ENCODE results near the gene PATE2.
A peak's percentile ranks its signal among the peaks of the same experiment; 100 is the strongest.

The PATE2 gene

GRCh38 chr11:125784678-125785077 lies 6.0 kb upstream of the PATE2 start:
- TF ChIP-seq CTCF (conservative IDR thresholded peaks at IDR 0.05; ENCODE audit: low read depth, low read length): no peak
- no peak for DNase-seq (ENCODE audit: low read depth)
- no peak overlapping the region for H3K4me3 ChIP-seq (ENCODE audit: low read length)

DNA sequence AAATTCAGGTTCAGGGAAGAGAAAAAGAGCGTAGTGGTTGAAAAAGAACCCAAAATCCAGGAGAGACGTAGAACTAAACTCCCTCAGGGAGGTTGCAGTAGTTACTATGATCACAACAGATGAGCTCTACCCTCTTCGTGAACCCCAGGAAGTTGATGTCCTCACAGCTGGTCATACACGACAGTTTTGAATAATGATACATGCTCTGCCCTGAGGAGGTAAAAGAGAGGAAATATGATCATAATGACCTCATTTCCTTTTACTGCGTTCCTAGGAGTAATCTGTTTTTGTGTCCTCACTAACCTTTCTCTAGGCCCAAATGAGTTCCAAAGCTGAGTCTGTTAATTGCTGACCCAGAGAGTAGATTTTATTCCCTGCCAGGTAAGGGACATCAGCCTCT lies 1.3 kb downstream of the PATE2 start:
- H3K4me3 ChIP-seq (ENCODE audit: low read length): no peak overlapping the region
- TF ChIP-seq CTCF (conservative IDR thresholded peaks at IDR 0.05; ENCODE audit: low read depth, low read length): no peak
- no peak for DNase-seq (ENCODE audit: low read depth)

GRCh38 chr11:125773516-125773915 lies 5.1 kb downstream of the PATE2 start:
- no peak for TF ChIP-seq CTCF (conservative IDR thresholded peaks at IDR 0.05; ENCODE audit: low read depth, low read length)
- no peak overlapping the region for H3K4me3 ChIP-seq (ENCODE audit: low read length)
- DNase-seq (ENCODE audit: low read depth): no peak

DNA sequence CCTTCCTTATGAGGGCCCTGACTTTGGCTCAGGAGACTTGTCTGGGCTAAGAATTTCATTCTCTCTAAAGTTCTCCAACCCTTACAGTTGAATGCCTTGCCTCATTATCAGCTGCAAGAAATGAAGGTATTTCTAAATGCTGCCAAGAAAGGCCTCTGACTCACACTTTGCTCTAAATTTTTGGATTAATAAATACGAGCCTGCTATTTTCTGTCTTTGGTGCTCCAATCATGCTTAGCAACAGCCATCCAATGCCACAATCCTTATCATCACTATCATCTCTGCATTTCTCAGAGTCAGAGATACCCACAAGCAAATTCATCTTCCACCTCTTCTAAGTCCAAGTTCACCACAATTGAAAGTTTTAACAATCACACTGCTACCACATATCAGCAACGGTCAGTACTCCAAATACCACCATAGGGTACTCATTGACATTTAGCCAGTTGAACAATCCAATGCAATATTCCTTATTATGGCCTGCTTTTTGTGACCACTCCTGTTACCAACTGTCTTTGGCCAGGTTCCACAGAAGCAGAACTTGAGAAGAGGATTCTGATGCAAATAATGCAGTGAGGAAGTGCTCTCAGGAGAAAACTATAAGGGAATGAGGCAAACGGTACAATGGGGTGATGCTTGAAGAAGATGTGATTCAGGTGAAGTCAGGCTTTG lies 5.7 kb downstream of the PATE2 start:
- H3K4me3 ChIP-seq (ENCODE audit: low read length): no peak overlapping the region
- peak; percentile 79 for DNase-seq (ENCODE audit: low read depth)
- no peak for TF ChIP-seq CTCF (conservative IDR thresholded peaks at IDR 0.05; ENCODE audit: low read depth, low read length)

DNA sequence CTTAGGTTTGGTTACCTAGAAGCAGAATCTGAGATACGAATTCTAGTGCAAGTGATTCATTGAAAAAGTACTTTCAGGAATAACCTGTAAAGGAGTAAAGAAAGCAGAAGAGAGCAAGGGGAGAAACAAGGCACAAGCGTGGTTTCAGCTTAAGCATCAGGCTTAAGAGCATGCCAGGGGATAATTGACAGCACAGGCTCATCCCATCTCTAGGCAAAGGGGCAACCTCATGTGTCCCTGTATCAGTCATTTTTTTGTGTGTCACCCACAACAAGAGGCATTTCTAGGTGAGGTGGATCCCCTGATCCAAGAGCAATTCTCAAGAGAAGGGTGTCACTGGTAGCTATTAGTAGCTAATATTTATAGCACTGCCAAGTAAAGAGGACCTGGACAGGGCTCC lies 8.0 kb downstream of the PATE2 start:
- no peak overlapping the region for H3K4me3 ChIP-seq (ENCODE audit: low read length)
- no peak for TF ChIP-seq CTCF (conservative IDR thresholded peaks at IDR 0.05; ENCODE audit: low read depth, low read length)
- no peak for DNase-seq (ENCODE audit: low read depth)

DNA sequence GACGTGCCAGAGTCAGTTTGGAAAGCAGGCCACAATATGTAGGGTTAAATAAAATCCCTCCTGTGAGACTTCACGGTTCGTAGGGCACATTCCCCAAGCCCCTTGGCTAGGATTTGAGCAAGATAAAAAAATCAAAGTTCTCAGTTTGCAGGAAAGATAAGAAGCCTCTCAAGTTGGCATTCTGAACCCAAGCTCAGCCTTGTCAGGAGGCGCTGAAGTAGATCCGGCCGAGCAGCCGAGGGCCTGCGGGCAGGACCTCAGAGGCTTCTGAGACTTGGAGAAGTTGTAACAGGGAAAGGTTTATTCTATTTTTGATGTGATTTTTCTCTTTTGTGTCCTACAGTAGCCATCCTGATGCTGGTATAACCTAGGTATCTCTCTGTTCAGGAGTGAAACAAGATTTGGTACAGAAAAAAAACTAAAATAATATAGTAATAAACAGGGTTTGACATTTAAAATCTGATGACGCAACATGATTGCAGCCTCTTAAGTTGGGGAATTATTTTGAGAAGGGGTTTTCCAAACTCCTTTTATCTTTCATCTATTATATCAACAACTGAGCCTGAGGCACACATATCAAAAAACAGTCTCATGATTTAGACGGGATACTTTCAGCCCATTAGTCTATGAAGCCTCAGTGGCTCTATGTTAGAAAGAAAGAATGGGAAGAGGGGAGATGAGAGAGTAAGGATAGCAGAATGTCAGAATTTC lies 10.1 kb downstream of the PATE2 start:
- no peak overlapping the region for H3K4me3 ChIP-seq (ENCODE audit: low read length)
- TF ChIP-seq CTCF (conservative IDR thresholded peaks at IDR 0.05; ENCODE audit: low read depth, low read length): no peak
- no peak for DNase-seq (ENCODE audit: low read depth)

DNA sequence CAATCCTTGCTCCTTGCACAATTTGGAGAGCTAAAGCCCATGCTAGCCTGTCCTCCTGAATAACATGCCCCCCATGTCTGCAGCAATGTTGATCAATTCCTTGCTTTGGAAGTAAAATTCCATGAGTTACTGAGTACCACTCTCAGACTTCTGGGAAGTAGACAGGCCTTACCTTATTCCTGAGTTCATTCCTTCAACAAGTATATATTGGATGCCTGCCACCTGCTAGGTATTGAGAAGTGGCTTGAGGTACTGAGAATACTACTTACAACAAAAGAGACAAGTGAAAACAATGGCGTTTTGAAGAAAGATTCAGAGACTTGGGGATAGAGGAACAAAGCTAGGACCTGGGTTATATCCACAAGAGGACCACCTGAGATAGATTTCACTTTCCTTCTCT lies 12.4 kb downstream of the PATE2 start:
- no peak for TF ChIP-seq CTCF (conservative IDR thresholded peaks at IDR 0.05; ENCODE audit: low read depth, low read length)
- DNase-seq (ENCODE audit: low read depth): no peak
- H3K4me3 ChIP-seq (ENCODE audit: low read length): no peak overlapping the region

Data from retinal pigment epithelial cell (primary cell).